GM12864 (cell line): ENCODE measurements around the gene FAR1.

Experiments
- DNase-seq: peaks from one replicate; pipeline ENCODE4 v3.0.0-alpha.2; 2011; ENCODE audit warnings: low read depth
- H3K4me3 ChIP-seq: 2 replicates; pipeline ENCODE4 v1.5.1; 2011; ENCODE audit warnings: mild to moderate bottlenecking, low read depth, low read length, control low read depth
- CTCF ChIP-seq: IDR thresholded peaks from 2 replicates; pipeline ENCODE4 v1.5.1; 2011; ENCODE audit warnings: low read depth, mild to moderate bottlenecking, moderate library complexity, low read length, control low read depth, inconsistent platforms; ENCODE audit errors: missing control alignments

The FAR1 gene

GRCh38 chr11:13761716-13762115 lies 93.2 kb downstream of the FAR1 start:
- H3K4me3 ChIP-seq = no peak overlapping the region
- TF ChIP-seq CTCF = no peak
- DNase-seq = no peak

GRCh38 chr11:13762718-13763117 lies 94.2 kb downstream of the FAR1 start:
- H3K4me3 ChIP-seq = no peak overlapping the region
- no peak for TF ChIP-seq CTCF
- no peak for DNase-seq

- DNase-seq = no peak
- TF ChIP-seq CTCF = no peak
- no peak overlapping the region for H3K4me3 ChIP-seq
These were observed 94.9 kb downstream of the FAR1 start for GRCh38 chr11:13763341-13763740.

- no peak for TF ChIP-seq CTCF
- no peak overlapping the region for H3K4me3 ChIP-seq
- DNase-seq = no peak
These were observed 97.4 kb downstream of the FAR1 start for GRCh38 chr11:13765886-13766285.

GRCh38 chr11:13767471-13767870 lies 99.0 kb downstream of the FAR1 start:
- H3K4me3 ChIP-seq = no peak overlapping the region
- TF ChIP-seq CTCF = no peak
- DNase-seq = no peak

GRCh38 chr11:13769188-13769587 lies 100.7 kb downstream of the FAR1 start:
- no peak overlapping the region for H3K4me3 ChIP-seq
- no peak for DNase-seq
- TF ChIP-seq CTCF = no peak

GRCh38 chr11:13771151-13771550 lies 102.7 kb downstream of the FAR1 start:
- no peak overlapping the region for H3K4me3 ChIP-seq
- DNase-seq = no peak
- no peak for TF ChIP-seq CTCF
